H1 (cell line): ENCODE data around the gene FAAP100. TPM values are rescaled to one million over a fixed set of nuclear protein-coding genes. Genes with fewer than 3 reads are reported as not detected.
A peak's percentile ranks its signal among the peaks of the same experiment; 100 is the strongest.

Source experiments
- CTCF ChIA-PET: fragments of 300-600 bp; sonication (Branson Sonifier 250); formaldehyde crosslinking; loops from one replicate; lab custom pipeline; 2021; ENCODE audit not compliant: partially characterized antibody; lab: Charles Lee
- POLR2A ChIA-PET: fragments of 300-600 bp; sonication (Branson Sonifier 250); formaldehyde crosslinking; loops from one replicate; lab custom pipeline; 2021; ENCODE audit warnings: inconsistent platforms; ENCODE audit not compliant: partially characterized antibody; lab: Charles Lee
- DNase-seq, 2 experiments: peaks; one replicate each; pipeline versions ENCODE4 v3.0.0 to v3.0.0-alpha.2; 2010 to 2022; ENCODE audit warnings: low spot score in 2 of 2, low read depth in 1 of 2, mixed read lengths in 1 of 2
- FAIRE-seq: peaks from 2 replicates; lab custom pipeline; 2011; peaks lifted over from hg19 to GRCh38; lab: Jason Lieb, UNC
- H2AFZ ChIP-seq: 2 replicates; pipeline ENCODE4 v1.8.1; 2012; ENCODE audit warnings: low read length, inconsistent platforms
- H2AK5ac ChIP-seq: 2 replicates; pipeline ENCODE4 v1.6.1; 2013; ENCODE audit warnings: low read depth, low read length
- H2BK120ac ChIP-seq: replicated peaks from 2 replicates; pipeline ENCODE3; 2013; ENCODE audit warnings: low read depth, low read length, inconsistent platforms
- H2BK12ac ChIP-seq: 2 replicates; pipeline ENCODE4 v1.6.1; 2013; ENCODE audit warnings: low read depth, low read length
- H2BK15ac ChIP-seq: 2 replicates; pipeline ENCODE4 v1.6.1; 2013; ENCODE audit warnings: low read length
- H2BK20ac ChIP-seq: 2 replicates; pipeline ENCODE4 v1.6.1; 2013; ENCODE audit warnings: low read length
- H2BK5ac ChIP-seq: 2 replicates; pipeline ENCODE4 v1.6.1; 2013; ENCODE audit warnings: low read depth, low read length
- H3K14ac ChIP-seq: 2 replicates; pipeline ENCODE4 v1.6.1; 2013; ENCODE audit warnings: inconsistent platforms; ENCODE audit not compliant: insufficient read length
- H3K18ac ChIP-seq: 2 replicates; pipeline ENCODE4 v1.6.1; 2013; ENCODE audit warnings: low read length; ENCODE audit errors: extremely low read depth
- H3K23ac ChIP-seq: 2 replicates; pipeline ENCODE4 v1.6.1; 2013; ENCODE audit warnings: inconsistent platforms; ENCODE audit not compliant: insufficient read length
- H3K23me2 ChIP-seq: 2 replicates; pipeline ENCODE4 v1.6.1; 2013; ENCODE audit warnings: low read depth, low read length
- H3K27ac ChIP-seq: 2 replicates; pipeline ENCODE4 v1.6.1; 2011; ENCODE audit warnings: low read depth, low read length, inconsistent platforms
- H3K27me3 ChIP-seq, 4 experiments: replicated peaks in 1 of 4; 1 replicate in 1 of 4; 2 replicates in 3 of 4; pipeline versions ENCODE4 v1.6.1 to v1.8.1; 2011 to 2013; ENCODE audit warnings: low read length in 3 of 4, mild to moderate bottlenecking in 3 of 4, inconsistent platforms in 2 of 4, mixed read lengths in 2 of 4, moderate library complexity in 1 of 4; ENCODE audit not compliant: control insufficient read depth in 3 of 4, insufficient read depth in 3 of 4; ENCODE audit errors: extremely low read depth in 1 of 4
- H3K36me3 ChIP-seq, 4 experiments: 2 replicates each; pipeline versions ENCODE4 v1.6.1 to v1.8.1; 2011 to 2013; ENCODE audit warnings: mild to moderate bottlenecking in 4 of 4, low read length in 3 of 4, moderate library complexity in 2 of 4, control low read depth in 1 of 4, inconsistent platforms in 1 of 4; ENCODE audit not compliant: insufficient read depth in 4 of 4, control insufficient read depth in 2 of 4
- H3K4ac ChIP-seq: replicated peaks from 2 replicates; pipeline ENCODE3; 2013; ENCODE audit warnings: low read length, low read depth, mixed read lengths, inconsistent platforms; ENCODE audit not compliant: insufficient read length
- H3K4me1 ChIP-seq, 4 experiments: replicated peaks in 1 of 4; 1 replicate in 1 of 4; 2 replicates in 3 of 4; pipeline versions ENCODE4 v1.6.1 to v1.8.1; 2011 to 2013; ENCODE audit warnings: low read length in 3 of 4, inconsistent platforms in 2 of 4, mixed read lengths in 1 of 4; ENCODE audit not compliant: insufficient read depth in 4 of 4, control insufficient read depth in 3 of 4
- H3K4me2 ChIP-seq, 2 experiments: 2 replicates each; pipeline versions ENCODE4 v1.6.1 to v1.8.1; 2011 to 2013; ENCODE audit warnings: low read depth in 2 of 2, low read length in 2 of 2, control low read depth in 1 of 2, inconsistent platforms in 1 of 2, mild to moderate bottlenecking in 1 of 2; ENCODE audit not compliant: insufficient read depth in 1 of 2
- H3K4me3 ChIP-seq, 4 experiments: fragments of 200-600, 300-600 bp in 1 of 4; sonication (generic), shearing (Covaris generic), sonication (Bioruptor Twin) in 1 of 4; 2 replicates each; pipeline versions ENCODE4 v1.5.1 to v1.8.1; 2011 to 2016; ENCODE audit warnings: low read length in 4 of 4, low read depth in 3 of 4, control low read depth in 2 of 4, inconsistent platforms in 2 of 4, mild to moderate bottlenecking in 2 of 4, mixed read lengths in 1 of 4, moderate library complexity in 1 of 4; ENCODE audit not compliant: insufficient read depth in 2 of 4; ENCODE audit errors: extremely low read depth in 1 of 4
- H3K56ac ChIP-seq: replicated peaks from 2 replicates; pipeline ENCODE3; 2013; ENCODE audit warnings: low read depth, mild to moderate bottlenecking, mixed read lengths, low read length, inconsistent platforms; ENCODE audit not compliant: insufficient read length
- H3K79me1 ChIP-seq: 2 replicates; pipeline ENCODE4 v1.6.1; 2013; ENCODE audit warnings: low read depth, low read length, control low read depth
- H3K79me2 ChIP-seq, 2 experiments: 2 replicates each; pipeline versions ENCODE4 v1.6.1 to v1.8.1; 2012 to 2013; ENCODE audit warnings: low read length in 2 of 2, mild to moderate bottlenecking in 2 of 2, inconsistent platforms in 1 of 2; ENCODE audit not compliant: insufficient read depth in 2 of 2, control insufficient read depth in 1 of 2
- H3K9ac ChIP-seq, 4 experiments: replicated peaks in 1 of 4; 1 replicate in 1 of 4; 2 replicates in 3 of 4; pipeline versions ENCODE4 v1.6.1 to v1.8.1; 2011 to 2013; ENCODE audit warnings: low read depth in 3 of 4, low read length in 3 of 4, control low read depth in 2 of 4, mild to moderate bottlenecking in 2 of 4, moderate library complexity in 2 of 4, inconsistent platforms in 1 of 4; ENCODE audit errors: extremely low read depth in 1 of 4
- H3K9me3 ChIP-seq, 2 experiments: 2 replicates each; pipeline versions ENCODE4 v1.6.1 to v1.8.1; 2012 to 2013; ENCODE audit warnings: mild to moderate bottlenecking in 2 of 2, moderate library complexity in 2 of 2, control low read depth in 1 of 2, inconsistent platforms in 1 of 2, low read depth in 1 of 2, low read length in 1 of 2, mixed read lengths in 1 of 2; ENCODE audit not compliant: insufficient read depth in 2 of 2
- H4K20me1 ChIP-seq, 2 experiments: replicated peaks in 1 of 2; 2 replicates each; pipeline versions ENCODE3 to v1.8.1; 2011 to 2013; ENCODE audit warnings: inconsistent platforms in 2 of 2, low read length in 2 of 2, mild to moderate bottlenecking in 1 of 2; ENCODE audit not compliant: insufficient read depth in 2 of 2, control insufficient read depth in 1 of 2
- H4K5ac ChIP-seq: 2 replicates; pipeline ENCODE4 v1.6.1; 2013; ENCODE audit warnings: low read length, low read depth, mixed read lengths, inconsistent platforms; ENCODE audit not compliant: insufficient read length
- H4K8ac ChIP-seq: 2 replicates; pipeline ENCODE4 v1.8.0; 2013; ENCODE audit warnings: mild to moderate bottlenecking, moderate library complexity, low read length, inconsistent platforms; ENCODE audit not compliant: insufficient read depth; ENCODE audit errors: extremely low read depth
- H4K91ac ChIP-seq: replicated peaks from 2 replicates; pipeline ENCODE3; 2013; ENCODE audit warnings: low read length, mixed read lengths, inconsistent platforms; ENCODE audit not compliant: insufficient read length
- BCL11A ChIP-seq, 2 experiments: IDR thresholded peaks; one replicate each; pipeline ENCODE4 v1.6.1; 2011; ENCODE audit warnings: low read depth in 2 of 2, low read length in 2 of 2, mild to moderate bottlenecking in 2 of 2
- SRF ChIP-seq: IDR thresholded peaks from 2 replicates; pipeline ENCODE4 v1.6.1; 2011; ENCODE audit warnings: mild to moderate bottlenecking, low read depth, low read length, moderate library complexity
- WGBS, 2 experiments: shearing (Covaris generic) in 1 of 2; methylation state at CpG; one replicate each; pipeline versions ENCODE4 v1.1.6 to v1.1.7; 2013 to 2015; ENCODE audit warnings: low lambda C conversion rate in 2 of 2, mixed read lengths in 2 of 2, inconsistent platforms in 1 of 2, low coverage in 1 of 2, missing lambda C conversion rate in 1 of 2; ENCODE audit not compliant: insufficient replicate concordance in 2 of 2, insufficient coverage in 1 of 2, insufficient read length in 1 of 2; ENCODE audit errors: extremely low coverage in 1 of 2, missing lambda C conversion rate in 1 of 2; 5-methylcytosine and 5-hydroxymethylcytosine counted together
- polyA plus RNA-seq, 7 experiments: library from polyadenylated mRNA; depleted of rRNA in 3 of 7; stranded (reverse) in 5 of 7; unstranded in 2 of 7; fragments of >200 nt in 5 of 7; fragments of 200-250 nt in 2 of 7; gene quantifications; 1 replicate in 5 of 7; 2 replicates in 1 of 7; 4 replicates in 1 of 7; pipeline versions ENCODE4 v1.2.1 to v1.2.3, GENCODE V29; 2011 to 2013; ENCODE audit warnings: missing spikeins in 2 of 7, mixed read lengths in 2 of 7
- total RNA-seq: library from RNA; stranded (reverse); fragmentation: NEBNext Ultra II Directional; extraction: Animal tissue kit (Norgen Biotek cat#: 25700); gene quantifications from 2 replicates; pipeline ENCODE4 v1.2.1, GENCODE V29; 2021

The FAAP100 gene
- total and polyA plus RNA-seq, 2 of the 8 experiments (the other 6 are each of a cell fraction or from before 2014, with no cell fraction given), result 23.2 to 41.8 TPM

GRCh38 chr17:81599719-81600486 lies 47.8 kb upstream of the FAAP100 start:
- H3K79me1 ChIP-seq, result peaks cover 7% of the 10 kb centered on the region
- H2BK15ac ChIP-seq, result no peak overlapping the region
- H3K9me3 ChIP-seq, result no peaks in the 10 kb centered on the region
- H3K27me3 ChIP-seq, result no peaks in the 10 kb centered on the region
- no peak for FAIRE-seq
- no peak overlapping the region for H4K5ac ChIP-seq
- H2AFZ ChIP-seq, result no peak overlapping the region
- H3K79me2 ChIP-seq, result no peaks in the 10 kb centered on the region
- ChIA-PET CTCF (interaction anchor here (0.6 to 4.1 kb wide), 18 partner anchors 10 to 420 kb away, joined by 3 to 31 read pairs (median 5); no protein-coding TSS in a partner anchor), POLR2A (interaction anchor here (0.5 to 1.5 kb wide), 2 partner anchors 26 to 28 kb away, joined by 3 to 4 read pairs; no protein-coding TSS in a partner anchor)
- H2BK120ac ChIP-seq, result no peak overlapping the region
- no peak overlapping the region for H3K27ac ChIP-seq
- no peak overlapping the region for H3K4me2 ChIP-seq
- H3K36me3 ChIP-seq, result peaks cover 21 to 56% (median 46%) of the 10 kb centered on the region in 4 experiments
- peak overlapping the region; percentile 57; the same call in 1 of the 2 replicates for H4K8ac ChIP-seq
- H3K14ac ChIP-seq, result no peak overlapping the region
- no peaks in the 10 kb centered on the region for H3K23me2 ChIP-seq
- H4K91ac ChIP-seq, result no peak overlapping the region
- TF ChIP-seq BCL11A (IDR thresholded peaks at IDR 0.05; ENCODE audit: low read depth in 2 of 2, low read length in 2 of 2), result no peak
- TF ChIP-seq SRF, result no peak
- H3K4me3 ChIP-seq, result no peak overlapping the region
- H3K56ac ChIP-seq, result no peak overlapping the region
- no peak for DNase-seq
- WGBS, 2 experiments, result 88% methylated on average over 10 of the region's 10 CpGs; no CpG with 5 or more reads in 1 of the 2 experiments
- H3K4me1 ChIP-seq, result no peaks in the 10 kb centered on the region
- no peak overlapping the region for H2BK20ac ChIP-seq
- H3K4ac ChIP-seq, result no peak overlapping the region
- H3K23ac ChIP-seq, result no peak overlapping the region
- no peak overlapping the region; a peak in 1 of 7 replicates for H3K9ac ChIP-seq
- H4K20me1 ChIP-seq, result peaks cover 0 to 9% of the 10 kb centered on the region in 2 experiments
- H3K18ac ChIP-seq, result no peak overlapping the region
- H2AK5ac ChIP-seq, result no peak overlapping the region
- H2BK12ac ChIP-seq, result no peak overlapping the region
- H2BK5ac ChIP-seq, result no peak overlapping the region; the same call in 1 of the 2 replicates
